ENCODE measurements around the gene MAU2.

Gene MAU2

GRCh38 chr19:19320361-19321140 is at the start of gene MAU2, which contains the start of gene SUGP1:
Gene MAU2 (plus strand): TSS chr19:19320829. CDS start chr19:19320860, 31 bp downstream.
Gene SUGP1 (minus strand): TSS chr19:19320509. CDS start chr19:19320496, 13 bp downstream.
- TF ChIP-seq GATA3 (IDR thresholded peaks at IDR 0.05; ENCODE audit: low read depth, low read length) (no peak), GATA2 (IDR thresholded peaks at IDR 0.05; ENCODE audit: low read depth, low read length) (no peak)

GRCh38 chr19:19271828-19272599 is 48.6 kb upstream of the MAU2 start:
- no peak for TF ChIP-seq GATA2 (IDR thresholded peaks at IDR 0.05; ENCODE audit: low read depth, low read length)
- TF ChIP-seq GATA3 (IDR thresholded peaks at IDR 0.05; ENCODE audit: low read depth, low read length), result no peak

GRCh38 chr19:19274146-19274545 is 46.5 kb upstream of the MAU2 start:
- TF ChIP-seq GATA2 (IDR thresholded peaks at IDR 0.05; ENCODE audit: low read depth, low read length) (no peak), GATA3 (IDR thresholded peaks at IDR 0.05; ENCODE audit: low read depth, low read length) (no peak)

DNA sequence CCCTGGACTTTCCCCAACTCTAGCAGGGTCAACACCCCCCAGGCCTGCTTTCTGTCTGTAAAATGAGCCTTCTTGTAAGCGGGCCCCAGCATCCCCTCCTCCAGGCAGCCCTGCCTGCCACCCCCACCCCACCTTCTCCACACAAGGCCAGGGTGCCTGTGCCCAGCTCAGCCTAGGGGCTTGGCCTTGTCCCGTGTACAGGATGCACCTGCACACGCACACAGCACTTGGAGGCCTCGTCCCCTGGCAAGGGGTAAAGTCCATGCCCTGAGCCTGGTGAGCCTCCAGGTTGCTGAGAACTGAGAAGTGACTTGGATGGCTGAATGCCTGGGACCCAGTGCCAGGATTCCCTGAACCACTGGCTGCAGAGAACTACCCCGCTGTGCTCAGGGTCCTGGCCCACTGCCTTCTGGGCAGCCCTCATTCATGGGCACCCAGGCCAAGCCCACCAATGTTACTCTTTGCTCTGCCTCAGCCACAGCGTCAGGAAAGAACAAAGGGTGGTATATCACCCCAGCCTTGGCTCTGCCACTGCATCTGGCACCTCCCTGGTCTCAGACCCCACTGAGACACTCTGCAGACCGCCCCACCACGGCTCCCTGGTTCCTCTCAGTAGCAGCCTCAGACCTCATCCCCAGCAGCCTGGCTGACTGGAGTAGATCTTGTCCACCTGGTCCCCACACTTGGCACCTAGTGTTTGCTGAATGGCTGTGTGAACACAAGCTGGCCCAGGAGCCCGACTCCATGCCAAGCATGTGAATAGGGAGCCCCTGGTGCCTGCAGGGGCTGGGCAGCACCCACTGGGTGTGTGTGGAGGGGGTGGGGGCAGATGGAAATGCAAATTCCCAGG is 45.7 kb upstream of the MAU2 start:
- TF ChIP-seq GATA2 (IDR thresholded peaks at IDR 0.05; ENCODE audit: low read depth, low read length) (no peak), GATA3 (IDR thresholded peaks at IDR 0.05; ENCODE audit: low read depth, low read length) (no peak)

DNA sequence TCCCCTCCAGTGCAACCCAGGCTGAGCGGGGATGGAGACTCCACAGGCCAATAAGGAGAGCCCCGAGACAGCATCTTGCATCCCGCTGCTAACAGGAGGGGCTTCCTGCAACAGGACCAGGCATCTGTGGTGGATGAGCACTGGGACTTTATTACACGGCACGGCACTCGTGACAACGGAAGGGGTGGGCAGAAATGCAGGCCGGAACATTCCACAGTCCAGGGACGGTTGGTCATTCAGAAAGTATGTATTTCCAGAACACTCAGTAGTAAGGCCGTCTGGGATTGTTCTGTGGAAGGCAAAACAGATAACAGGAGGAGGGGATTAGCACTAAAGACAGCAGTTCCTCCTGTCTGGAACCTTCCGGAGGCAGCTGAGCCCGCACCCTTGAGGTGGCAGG is 44.2 kb upstream of the MAU2 start:
- TF ChIP-seq GATA2 (IDR thresholded peaks at IDR 0.05; ENCODE audit: low read depth, low read length), result no peak
- TF ChIP-seq GATA3 (IDR thresholded peaks at IDR 0.05; ENCODE audit: low read depth, low read length), result no peak

DNA sequence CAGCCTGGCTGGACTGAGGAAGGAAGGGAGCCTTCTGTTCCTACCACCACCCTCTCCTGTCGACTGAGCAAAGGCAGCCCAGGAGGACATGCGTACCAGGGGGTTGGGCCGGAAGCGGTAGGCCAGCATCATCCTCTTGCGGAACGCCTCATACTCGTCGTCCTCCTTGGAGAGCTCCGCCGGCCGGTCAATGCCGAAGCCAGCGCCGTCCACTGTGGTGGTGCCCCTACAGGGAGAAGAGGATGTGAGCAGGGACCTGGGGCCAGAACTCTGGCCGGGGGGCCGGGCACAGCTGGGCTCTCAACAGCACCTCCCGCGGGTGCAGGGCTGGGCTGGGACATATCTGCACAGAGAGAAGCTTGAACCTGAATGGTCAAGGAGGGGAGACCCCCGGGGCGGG is 43.8 kb upstream of the MAU2 start:
- TF ChIP-seq GATA3 (IDR thresholded peaks at IDR 0.05; ENCODE audit: low read depth, low read length), result no peak
- TF ChIP-seq GATA2 (IDR thresholded peaks at IDR 0.05; ENCODE audit: low read depth, low read length), result no peak

DNA sequence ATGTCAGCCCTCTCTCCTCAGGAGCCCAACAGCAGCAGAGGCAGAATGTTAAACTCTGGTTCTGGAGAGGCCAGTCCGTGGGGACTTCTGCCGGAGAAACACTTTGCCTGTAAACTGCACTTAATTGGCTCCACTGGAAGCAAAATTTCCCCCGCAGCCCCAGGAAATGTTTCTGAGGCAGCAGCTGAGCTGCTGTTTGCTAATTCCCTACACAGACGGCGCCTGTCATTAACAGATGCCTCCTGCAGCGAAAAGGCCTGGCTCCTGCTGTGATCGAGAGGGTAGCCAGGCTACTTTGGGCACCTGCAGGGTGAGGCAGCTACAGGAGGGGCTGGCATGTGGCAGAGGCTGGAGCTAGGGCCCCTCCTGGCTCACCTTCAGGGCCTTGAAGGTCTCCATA is 42.3 kb upstream of the MAU2 start:
- no peak for TF ChIP-seq GATA3 (IDR thresholded peaks at IDR 0.05; ENCODE audit: low read depth, low read length)
- TF ChIP-seq GATA2 (IDR thresholded peaks at IDR 0.05; ENCODE audit: low read depth, low read length), result no peak

DNA sequence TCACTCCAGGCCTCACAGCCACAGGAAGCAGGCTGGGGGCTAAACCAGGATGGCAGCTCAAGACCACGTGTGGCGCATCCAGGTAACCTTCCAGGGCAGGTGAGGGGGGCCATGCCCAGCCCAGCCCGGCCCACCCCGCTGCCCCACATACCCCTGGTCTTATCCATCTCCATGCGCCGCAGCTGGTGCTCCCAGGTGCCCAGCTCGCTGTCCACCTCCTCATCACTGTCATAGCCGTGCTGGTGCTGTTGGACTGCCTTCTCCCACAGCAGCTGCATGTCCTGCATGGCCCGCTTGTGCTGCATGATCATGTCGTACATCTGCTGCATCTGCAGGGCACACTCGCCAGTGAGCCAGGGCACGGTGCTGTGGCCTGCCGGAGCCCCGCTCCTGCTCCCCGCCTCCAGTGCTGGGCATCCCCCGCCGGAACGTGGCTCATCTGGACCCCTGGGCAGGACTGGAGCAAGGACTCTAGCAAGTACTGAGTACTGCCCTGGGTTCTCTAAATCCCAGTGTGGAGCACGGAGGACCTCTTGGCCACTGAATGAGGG is 41.5 kb upstream of the MAU2 start:
- TF ChIP-seq GATA3 (IDR thresholded peaks at IDR 0.05; ENCODE audit: low read depth, low read length) (no peak), GATA2 (IDR thresholded peaks at IDR 0.05; ENCODE audit: low read depth, low read length) (no peak)

GRCh38 chr19:19279853-19280252 is 40.8 kb upstream of the MAU2 start:
- TF ChIP-seq GATA3 (IDR thresholded peaks at IDR 0.05; ENCODE audit: low read depth, low read length) (no peak), GATA2 (IDR thresholded peaks at IDR 0.05; ENCODE audit: low read depth, low read length) (no peak)

- no peak for TF ChIP-seq GATA3 (IDR thresholded peaks at IDR 0.05; ENCODE audit: low read depth, low read length)
- TF ChIP-seq GATA2 (IDR thresholded peaks at IDR 0.05; ENCODE audit: low read depth, low read length), result no peak
These were observed 40.1 kb upstream of the MAU2 start for GRCh38 chr19:19280561-19280960.

GRCh38 chr19:19285686-19286085 is 34.9 kb upstream of the MAU2 start:
- TF ChIP-seq GATA3 (IDR thresholded peaks at IDR 0.05; ENCODE audit: low read depth, low read length) (no peak), GATA2 (IDR thresholded peaks at IDR 0.05; ENCODE audit: low read depth, low read length) (no peak)

DNA sequence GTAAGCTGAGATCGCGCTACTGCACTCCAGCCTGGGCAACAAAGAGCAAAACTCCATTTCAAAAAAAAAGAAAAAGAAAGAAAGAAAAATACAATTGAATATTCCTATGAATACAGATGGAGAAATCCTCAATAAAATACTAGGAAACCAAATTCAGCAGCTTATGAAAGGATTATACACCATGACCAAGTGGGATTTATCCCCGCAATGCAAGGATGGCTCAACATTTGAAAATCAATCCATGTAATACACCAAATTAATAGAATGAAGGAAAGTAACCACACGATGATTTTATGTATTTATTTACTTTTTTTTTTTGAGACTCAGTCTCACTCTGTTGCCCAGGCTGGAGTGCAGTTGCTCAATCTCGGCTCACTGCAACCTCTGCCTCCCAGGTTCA is 28.0 kb upstream of the MAU2 start:
- TF ChIP-seq GATA2 (IDR thresholded peaks at IDR 0.05; ENCODE audit: low read depth, low read length), result no peak
- no peak for TF ChIP-seq GATA3 (IDR thresholded peaks at IDR 0.05; ENCODE audit: low read depth, low read length)

GRCh38 chr19:19294914-19295313 is 25.7 kb upstream of the MAU2 start:
- no peak for TF ChIP-seq GATA3 (IDR thresholded peaks at IDR 0.05; ENCODE audit: low read depth, low read length)
- TF ChIP-seq GATA2 (IDR thresholded peaks at IDR 0.05; ENCODE audit: low read depth, low read length), result no peak
